ENCODE results near the gene FIGNL2.

- no peak for TF ChIP-seq POLR2A (IDR thresholded peaks at IDR 0.05)
- no peak for TF ChIP-seq CTCF (IDR thresholded peaks at IDR 0.05)
Measured at GRCh38 chr12:51774933-51775332, 73.6 kb downstream of the FIGNL2 start.

All from lower leg skin (tissue), 3 donors.